ENCODE measurements around the gene RNF114.

GRCh38 chr20:49899541-49900383 is 36.4 kb upstream of the RNF114 start:
- TF ChIP-seq, protein P1, sequence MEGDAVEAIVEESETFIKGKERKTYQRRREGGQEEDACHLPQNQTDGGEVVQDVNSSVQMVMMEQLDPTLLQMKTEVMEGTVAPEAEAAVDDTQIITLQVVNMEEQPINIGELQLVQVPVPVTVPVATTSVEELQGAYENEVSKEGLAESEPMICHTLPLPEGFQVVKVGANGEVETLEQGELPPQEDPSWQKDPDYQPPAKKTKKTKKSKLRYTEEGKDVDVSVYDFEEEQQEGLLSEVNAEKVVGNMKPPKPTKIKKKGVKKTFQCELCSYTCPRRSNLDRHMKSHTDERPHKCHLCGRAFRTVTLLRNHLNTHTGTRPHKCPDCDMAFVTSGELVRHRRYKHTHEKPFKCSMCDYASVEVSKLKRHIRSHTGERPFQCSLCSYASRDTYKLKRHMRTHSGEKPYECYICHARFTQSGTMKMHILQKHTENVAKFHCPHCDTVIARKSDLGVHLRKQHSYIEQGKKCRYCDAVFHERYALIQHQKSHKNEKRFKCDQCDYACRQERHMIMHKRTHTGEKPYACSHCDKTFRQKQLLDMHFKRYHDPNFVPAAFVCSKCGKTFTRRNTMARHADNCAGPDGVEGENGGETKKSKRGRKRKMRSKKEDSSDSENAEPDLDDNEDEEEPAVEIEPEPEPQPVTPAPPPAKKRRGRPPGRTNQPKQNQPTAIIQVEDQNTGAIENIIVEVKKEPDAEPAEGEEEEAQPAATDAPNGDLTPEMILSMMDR (conservative IDR thresholded peaks at IDR 0.05; ENCODE audit: low read length): no peak
- TF ChIP-seq EZH2phosphoT487 (IDR thresholded peaks at IDR 0.05; ENCODE audit: borderline replicate concordance): no peak
